CD4-positive, alpha-beta T cell (primary cell): ENCODE measurements around the gene IL16. TPM values are rescaled to one million over a fixed set of nuclear protein-coding genes. Genes with fewer than 3 reads are reported as not detected.

Experiments used
- ATAC-seq: fragments of 200-7000 bp; cut with Tn5 transposase; one replicate; pipeline ENCODE4 v1.10.0; 2022; ENCODE audit warnings: mild to moderate bottlenecking; ENCODE audit not compliant: poor library complexity
- CTCF ChIA-PET: fragments of 350-600 bp; sonication (Branson Sonifier 250); formaldehyde crosslinking; loops from one replicate; lab custom pipeline; 2021; ENCODE audit warnings: antibody characterized with exemption, inconsistent platforms; lab: Charles Lee
- POLR2A ChIA-PET: fragments of 350-600 bp; sonication (Branson Sonifier 250); formaldehyde crosslinking; loops from one replicate; lab custom pipeline; 2021; ENCODE audit warnings: antibody characterized with exemption, inconsistent platforms; lab: Charles Lee
- DNase-seq, 14 experiments: peaks; one replicate each; pipeline ENCODE4 v3.0.0-alpha.2; 2013 to 2020; ENCODE audit warnings: mixed read lengths in 2 of 14
- H3K27ac ChIP-seq, 2 donors: one replicate each; pipeline versions ENCODE4 v1.5.1 to v1.7.0; 2013; ENCODE audit warnings: low read length in 2 of 2, low read depth in 1 of 2, mild to moderate bottlenecking in 1 of 2
- H3K27me3 ChIP-seq, 2 experiments: 1 replicate in 1 of 2; 2 replicates in 1 of 2; pipeline versions ENCODE4 v1.6.1 to v1.7.0; 2013; ENCODE audit warnings: low read length in 2 of 2, control low read depth in 1 of 2, mild to moderate bottlenecking in 1 of 2, moderate library complexity in 1 of 2; ENCODE audit not compliant: insufficient read depth in 2 of 2, control insufficient read depth in 1 of 2
- H3K36me3 ChIP-seq: one replicate; pipeline ENCODE4 v1.6.1; 2013; ENCODE audit warnings: low read length, control low read depth; ENCODE audit not compliant: insufficient read depth
- H3K4me1 ChIP-seq: one replicate; pipeline ENCODE4 v1.6.1; 2013; ENCODE audit warnings: low read length, control low read depth; ENCODE audit not compliant: insufficient read depth
- H3K4me3 ChIP-seq: one replicate; pipeline ENCODE4 v1.5.1; 2013; ENCODE audit warnings: mild to moderate bottlenecking, low read length, moderate library complexity
- H3K9me3 ChIP-seq, 2 experiments: 1 replicate in 1 of 2; 2 replicates in 1 of 2; pipeline versions ENCODE4 v1.6.1 to v1.7.0; 2013; ENCODE audit warnings: low read length in 2 of 2, mild to moderate bottlenecking in 2 of 2, control low read depth in 1 of 2, moderate library complexity in 1 of 2; ENCODE audit not compliant: control insufficient read depth in 1 of 2, insufficient read depth in 1 of 2
- H3K27ac Mint-ChIP-seq: one replicate; pipeline ENCODE4 v1.8.0; 2020; ENCODE audit warnings: mixed read lengths
- H3K27me3 Mint-ChIP-seq: one replicate; pipeline ENCODE4 v1.8.0; 2021; ENCODE audit warnings: mixed read lengths
- H3K36me3 Mint-ChIP-seq: one replicate; pipeline ENCODE4 v1.8.0; 2021; ENCODE audit warnings: low read depth, mixed read lengths
- H3K4me1 Mint-ChIP-seq: one replicate; pipeline ENCODE4 v1.8.0; 2021; ENCODE audit warnings: low read depth, mixed read lengths
- H3K4me3 Mint-ChIP-seq: one replicate; pipeline ENCODE4 v1.8.0; 2020; ENCODE audit warnings: mild to moderate bottlenecking, mixed read lengths
- H3K9me3 Mint-ChIP-seq: one replicate; pipeline ENCODE4 v1.8.0; 2020; ENCODE audit warnings: mixed read lengths
- intact Hi-C, 2 experiments: fragments of 100-400 bp; cut with DNase I in 1 of 2; cut with micrococcal nuclease in 1 of 2; formaldehyde crosslinking; loops; one replicate each; pipeline versions ENCODE4 v1.15.1 to v1.9.0; 2023 to 2025; cut with DNase I, micrococcal nuclease
- total RNA-seq, 174 experiments: library from RNA in 2 of 174; stranded (reverse) in 2 of 174; gene quantifications; one replicate each; pipeline ENCODE4 v1.2.3 and lab custom pipeline; 2021 to 2026
- TF ChIP-seq, protein P1 (sequence below): fragments of 200-600 bp; IDR thresholded peaks from one replicate; pipeline ENCODE4 v1.8.0; 2022; ENCODE audit warnings: antibody characterized with exemption, mild to moderate bottlenecking

IL16 gene
- total RNA-seq, 2 experiments from 2014 or later, result 164 to 168 TPM

DNA sequence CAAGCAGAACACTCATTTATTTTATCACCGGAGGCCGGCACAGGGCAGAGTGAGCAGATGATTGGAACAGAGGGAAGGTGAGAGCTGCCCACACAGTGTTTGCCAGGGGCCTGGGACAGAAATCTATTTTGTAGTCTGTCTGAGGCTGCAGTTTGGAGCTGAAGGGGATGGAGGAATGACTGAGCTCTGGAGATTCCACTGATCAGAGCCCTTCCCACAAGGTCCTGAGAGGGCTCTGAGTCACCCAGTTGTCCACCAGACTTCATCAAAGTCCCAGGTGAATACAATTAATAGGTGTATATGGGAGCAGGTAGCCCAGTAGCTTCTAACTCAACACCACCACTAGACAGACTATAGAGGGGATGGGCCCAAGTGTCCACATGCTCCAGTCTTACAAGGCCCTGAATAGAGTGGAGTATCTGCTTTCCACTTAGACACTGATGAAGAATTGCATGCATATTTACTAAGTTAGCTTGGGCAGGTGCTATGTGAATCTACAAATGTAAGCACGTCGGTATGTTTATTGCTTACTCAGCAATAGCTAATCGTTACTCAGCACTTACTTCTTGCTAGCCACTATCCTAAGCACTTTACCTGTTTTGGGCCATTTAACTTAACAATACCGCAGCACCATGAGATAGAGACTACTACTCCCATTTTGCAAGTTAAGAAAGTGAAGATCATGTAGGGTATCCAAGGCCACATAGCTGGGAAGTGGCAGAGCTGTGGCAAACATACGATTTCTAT lies 130.0 kb downstream of the IL16 start:
- Histone ChIP-seq H3K4me1 (peaks cover 26% of the 10 kb centered on the region), H3K27me3 (no peaks in the 10 kb centered on the region), H3K9me3 (no peaks in the 10 kb centered on the region), H3K36me3 (no peaks in the 10 kb centered on the region), H3K27ac (no peak overlapping the region), H3K4me3 (no peak overlapping the region)
- no peaks in the 10 kb centered on the region for H3K27me3 Mint-ChIP-seq
- ATAC-seq (no peak), DNase-seq (no peak)
- H3K27ac Mint-ChIP-seq, result peak overlapping the region; percentile 21
- TF ChIP-seq, protein P1, sequence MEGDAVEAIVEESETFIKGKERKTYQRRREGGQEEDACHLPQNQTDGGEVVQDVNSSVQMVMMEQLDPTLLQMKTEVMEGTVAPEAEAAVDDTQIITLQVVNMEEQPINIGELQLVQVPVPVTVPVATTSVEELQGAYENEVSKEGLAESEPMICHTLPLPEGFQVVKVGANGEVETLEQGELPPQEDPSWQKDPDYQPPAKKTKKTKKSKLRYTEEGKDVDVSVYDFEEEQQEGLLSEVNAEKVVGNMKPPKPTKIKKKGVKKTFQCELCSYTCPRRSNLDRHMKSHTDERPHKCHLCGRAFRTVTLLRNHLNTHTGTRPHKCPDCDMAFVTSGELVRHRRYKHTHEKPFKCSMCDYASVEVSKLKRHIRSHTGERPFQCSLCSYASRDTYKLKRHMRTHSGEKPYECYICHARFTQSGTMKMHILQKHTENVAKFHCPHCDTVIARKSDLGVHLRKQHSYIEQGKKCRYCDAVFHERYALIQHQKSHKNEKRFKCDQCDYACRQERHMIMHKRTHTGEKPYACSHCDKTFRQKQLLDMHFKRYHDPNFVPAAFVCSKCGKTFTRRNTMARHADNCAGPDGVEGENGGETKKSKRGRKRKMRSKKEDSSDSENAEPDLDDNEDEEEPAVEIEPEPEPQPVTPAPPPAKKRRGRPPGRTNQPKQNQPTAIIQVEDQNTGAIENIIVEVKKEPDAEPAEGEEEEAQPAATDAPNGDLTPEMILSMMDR, result no peak
- ChIA-PET CTCF (interaction anchor here (0.8 to 1.7 kb wide), 3 partner anchors 10 to 60 kb away, joined by 3 to 7 read pairs (median 4); no protein-coding TSS in a partner anchor), POLR2A (interaction anchor here (1.0 to 8.2 kb wide), 8 partner anchors 9 to 51 kb away, joined by 3 to 71 read pairs (median 4); no protein-coding TSS in a partner anchor)
- intact Hi-C loops, result no loop called here
- peaks cover 59% of the 10 kb centered on the region for H3K4me1 Mint-ChIP-seq
- H3K9me3 Mint-ChIP-seq, result no peaks in the 10 kb centered on the region
- peaks cover 7% of the 10 kb centered on the region for H3K36me3 Mint-ChIP-seq
- no peak overlapping the region for H3K4me3 Mint-ChIP-seq

DNA sequence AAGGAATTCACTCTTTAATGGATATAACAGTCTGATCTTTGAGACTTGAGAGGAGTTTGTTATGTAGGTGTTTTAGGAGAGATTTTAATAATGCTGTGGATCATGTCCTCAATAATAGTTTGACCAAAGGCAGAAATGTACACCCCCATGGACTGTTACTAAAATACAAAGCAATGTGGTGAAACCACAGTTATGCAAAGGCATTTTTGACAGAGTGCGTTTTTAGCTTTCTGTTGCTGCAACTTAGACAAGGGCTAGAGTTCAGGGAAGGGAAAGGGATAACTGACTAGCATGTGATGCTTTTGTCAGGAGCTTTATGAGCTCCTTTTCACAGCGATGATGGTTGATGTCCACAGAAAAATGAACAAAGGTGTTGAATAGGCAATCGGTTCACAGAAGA lies 130.8 kb downstream of the IL16 start:
- peaks cover 19% of the 10 kb centered on the region for H3K4me1 ChIP-seq
- H3K9me3 Mint-ChIP-seq, result no peaks in the 10 kb centered on the region
- no peak overlapping the region for H3K27ac ChIP-seq
- H3K27me3 Mint-ChIP-seq, result no peaks in the 10 kb centered on the region
- H3K36me3 ChIP-seq, result no peaks in the 10 kb centered on the region
- intact Hi-C loops, result no loop called here
- POLR2A ChIA-PET, result interaction anchor here (0.7 to 8.2 kb wide), 9 partner anchors 9 to 52 kb away, joined by 3 to 71 read pairs (median 4); no protein-coding TSS in a partner anchor
- no peak for ATAC-seq
- peaks cover 51% of the 10 kb centered on the region for H3K4me1 Mint-ChIP-seq
- no peak for DNase-seq
- TF ChIP-seq, protein P1, result no peak
- H3K36me3 Mint-ChIP-seq, result peaks cover under 1% of the 10 kb centered on the region
- no peaks in the 10 kb centered on the region for H3K9me3 ChIP-seq
- H3K4me3 Mint-ChIP-seq, result no peak overlapping the region
- H3K27me3 ChIP-seq, result no peaks in the 10 kb centered on the region
- peak overlapping the region; percentile 21 for H3K27ac Mint-ChIP-seq
- CTCF ChIA-PET, result interaction anchor here (1.4 to 1.7 kb wide), 2 partner anchors 9 to 53 kb away, joined by 4 to 7 read pairs; no protein-coding TSS in a partner anchor
- no peak overlapping the region for H3K4me3 ChIP-seq

DNA sequence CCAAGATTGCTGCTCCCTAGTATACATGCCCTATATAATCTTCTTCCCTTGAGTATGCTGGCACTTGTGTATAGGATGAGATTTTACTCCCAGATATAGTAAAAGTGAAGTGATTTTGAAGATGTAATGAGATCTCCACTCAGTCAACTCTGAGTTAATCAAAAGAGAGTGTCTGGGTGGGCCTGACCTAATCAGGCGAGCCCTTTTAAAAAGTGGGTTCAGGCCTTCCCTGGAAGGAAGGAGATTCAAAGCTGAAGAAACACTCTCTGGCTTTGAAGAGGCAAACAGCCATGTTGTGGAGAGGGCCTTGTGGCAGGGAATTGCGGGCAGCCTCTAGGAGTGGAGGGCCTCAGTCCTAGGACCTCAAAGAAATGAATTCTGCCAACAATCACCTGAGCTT lies 132.8 kb downstream of the IL16 start:
- no peaks in the 10 kb centered on the region for H3K27me3 ChIP-seq
- Mint-ChIP-seq H3K4me1 (peaks cover 40% of the 10 kb centered on the region), H3K27me3 (no peaks in the 10 kb centered on the region), H3K4me3 (no peak overlapping the region), H3K9me3 (no peaks in the 10 kb centered on the region), H3K27ac (no peak overlapping the region), H3K36me3 (no peaks in the 10 kb centered on the region)
- H3K36me3 ChIP-seq, result no peaks in the 10 kb centered on the region
- no peak overlapping the region for H3K4me3 ChIP-seq
- no peaks in the 10 kb centered on the region for H3K9me3 ChIP-seq
- no peak overlapping the region for H3K27ac ChIP-seq
- no peak for ATAC-seq
- ChIA-PET CTCF (no interaction called here), POLR2A (interaction anchor here (3.0 kb wide), 1 partner anchor 11 kb away, joined by 9 read pairs; no protein-coding TSS in a partner anchor)
- peaks cover 10% of the 10 kb centered on the region for H3K4me1 ChIP-seq
- TF ChIP-seq, protein P1, result no peak
- no peak for DNase-seq
- intact Hi-C loops, result no loop called here
